Kidney epithelial cell (primary cell): ENCODE measurements around the gene NRSN2. TPM values are rescaled to one million over a fixed set of nuclear protein-coding genes. Genes with fewer than 3 reads are reported as not detected.

ENCODE experiments used
- DNase-seq: peaks from one replicate; pipeline ENCODE4 v3.0.0-alpha.2; 2010; ENCODE audit warnings: low read depth
- H3K27me3 ChIP-seq: 2 replicates; pipeline ENCODE4 v1.6.0; 2011; ENCODE audit warnings: low read length; ENCODE audit not compliant: control insufficient read depth, insufficient read depth
- H3K36me3 ChIP-seq: 2 replicates; pipeline ENCODE4 v1.5.1; 2011; ENCODE audit warnings: low read length; ENCODE audit not compliant: control insufficient read depth, insufficient read depth
- H3K4me3 ChIP-seq: 2 replicates; pipeline ENCODE4 v1.5.1; 2011; ENCODE audit warnings: low read depth, mild to moderate bottlenecking, control low read depth, low read length
- CTCF ChIP-seq: IDR thresholded peaks from 2 replicates; pipeline ENCODE4 v1.5.1; 2011; ENCODE audit warnings: mild to moderate bottlenecking, moderate library complexity, low read length, control low read depth, inconsistent platforms; ENCODE audit not compliant: insufficient read depth, poor library complexity, severe bottlenecking
- total RNA-seq: library from RNA; depleted of rRNA; stranded (reverse); fragments of >200 nt; gene quantifications from 2 replicates; pipeline ENCODE4 v1.2.3, GENCODE V29; 2015

Gene NRSN2
- total RNA-seq, 1 donor from 2014 or later: 36.9 TPM

GRCh38 chr20:324177-325044 is 22.5 kb upstream of the NRSN2 start:
- no peak for DNase-seq
- Histone ChIP-seq H3K27me3 (no peaks in the 10 kb centered on the region), H3K36me3 (no peaks in the 10 kb centered on the region), H3K4me3 (peak overlapping the region; percentile 67)
- TF ChIP-seq CTCF: peak; percentile 48

GRCh38 chr20:325045-325888 is 21.6 kb upstream of the NRSN2 start, which contains the start of gene SOX12:
Gene SOX12, plus strand, starts transcription at chr20:325552. Its CDS starts 373 bp downstream, at chr20:325925.
- no peak for TF ChIP-seq CTCF
- DNase-seq: no peak
- Histone ChIP-seq H3K4me3 (peak within 1 kb of the TSS; percentile 91), H3K36me3 (no peaks in the 10 kb centered on the region), H3K27me3 (no peaks in the 10 kb centered on the region)

GRCh38 chr20:325889-326644 is 20.8 kb upstream of the NRSN2 start:
- H3K27me3 ChIP-seq: no peaks in the 10 kb centered on the region
- TF ChIP-seq CTCF: no peak
- no peak for DNase-seq

GRCh38 chr20:326645-327185 is 20.2 kb upstream of the NRSN2 start:
- no peak for DNase-seq
- H3K4me3 ChIP-seq: peak overlapping the region; percentile 91
- TF ChIP-seq CTCF: no peak
- no peaks in the 10 kb centered on the region for H3K27me3 ChIP-seq
- H3K36me3 ChIP-seq: no peaks in the 10 kb centered on the region

More at GRCh38 chr20:325889-326644, 20.8 kb upstream of the NRSN2 start:
- Histone ChIP-seq H3K36me3 (no peaks in the 10 kb centered on the region), H3K4me3 (peak overlapping the region; percentile 91)

- peak overlapping the region; percentile 91 for H3K4me3 ChIP-seq
- no peak for DNase-seq
- TF ChIP-seq CTCF: no peak
- no peaks in the 10 kb centered on the region for H3K27me3 ChIP-seq
- no peaks in the 10 kb centered on the region for H3K36me3 ChIP-seq
These were observed 19.5 kb upstream of the NRSN2 start for GRCh38 chr20:327186-328026.
